PFSK-1 (cell line): Measurements from ENCODE around the gene TM9SF3.

Experiments used
- FOXP2 ChIP-seq: optimal IDR thresholded peaks from 2 replicates; pipeline ENCODE3; 2011; ENCODE audit warnings: borderline replicate concordance, control low read depth, inconsistent platforms; ENCODE audit not compliant: insufficient read depth; ENCODE audit errors: extremely low read length, extremely low read depth
- POLR2AphosphoS5 ChIP-seq: IDR thresholded peaks from 2 replicates; pipeline ENCODE4 v1.6.1; 2012; ENCODE audit warnings: low read depth, mild to moderate bottlenecking, control low read depth, low read length, moderate library complexity
- SIN3A ChIP-seq: IDR thresholded peaks from 2 replicates; pipeline ENCODE4 v1.6.1; 2012; ENCODE audit warnings: mild to moderate bottlenecking, low read length, moderate library complexity, borderline replicate concordance; ENCODE audit not compliant: insufficient read depth
- TAF1 ChIP-seq: IDR thresholded peaks from 2 replicates; pipeline ENCODE4 v1.6.1; 2012; ENCODE audit warnings: low read length, control low read depth, borderline replicate concordance; ENCODE audit not compliant: insufficient read depth
- TF ChIP-seq, protein P1 (sequence below), 2 experiments: IDR thresholded peaks; 2 replicates each; pipeline versions ENCODE4 v1.6.1 to v1.8.0; 2011 to 2012; ENCODE audit warnings: low read depth in 2 of 2, low read length in 2 of 2, control low read depth in 1 of 2, inconsistent platforms in 1 of 2, mild to moderate bottlenecking in 1 of 2, moderate library complexity in 1 of 2; ENCODE audit not compliant: insufficient read depth in 1 of 2

The TM9SF3 gene

DNA sequence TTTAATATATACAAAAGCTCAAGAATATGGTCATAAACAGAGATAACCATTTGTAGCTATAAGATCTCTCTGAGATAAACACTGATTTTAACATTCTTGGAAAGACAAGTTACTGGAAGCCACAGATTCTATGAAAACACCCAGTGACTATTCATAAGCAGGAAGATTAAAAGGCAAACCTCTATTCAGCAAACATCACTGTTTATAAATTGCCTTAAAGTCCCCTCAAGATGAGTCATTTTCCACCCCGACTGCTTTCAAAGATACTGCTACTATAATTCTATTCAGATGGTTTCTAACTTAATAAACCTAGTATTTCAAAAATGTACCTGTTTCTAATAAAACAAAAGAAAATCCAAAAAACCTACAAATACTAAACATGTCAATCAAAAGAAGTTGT lies 21.0 kb downstream of the TM9SF3 start:
- TF ChIP-seq POLR2AphosphoS5 (no peak; the same call in 1 of the 2 replicates), SIN3A (no peak), FOXP2 (no peak), TAF1 (no peak)
- TF ChIP-seq, protein P1, sequence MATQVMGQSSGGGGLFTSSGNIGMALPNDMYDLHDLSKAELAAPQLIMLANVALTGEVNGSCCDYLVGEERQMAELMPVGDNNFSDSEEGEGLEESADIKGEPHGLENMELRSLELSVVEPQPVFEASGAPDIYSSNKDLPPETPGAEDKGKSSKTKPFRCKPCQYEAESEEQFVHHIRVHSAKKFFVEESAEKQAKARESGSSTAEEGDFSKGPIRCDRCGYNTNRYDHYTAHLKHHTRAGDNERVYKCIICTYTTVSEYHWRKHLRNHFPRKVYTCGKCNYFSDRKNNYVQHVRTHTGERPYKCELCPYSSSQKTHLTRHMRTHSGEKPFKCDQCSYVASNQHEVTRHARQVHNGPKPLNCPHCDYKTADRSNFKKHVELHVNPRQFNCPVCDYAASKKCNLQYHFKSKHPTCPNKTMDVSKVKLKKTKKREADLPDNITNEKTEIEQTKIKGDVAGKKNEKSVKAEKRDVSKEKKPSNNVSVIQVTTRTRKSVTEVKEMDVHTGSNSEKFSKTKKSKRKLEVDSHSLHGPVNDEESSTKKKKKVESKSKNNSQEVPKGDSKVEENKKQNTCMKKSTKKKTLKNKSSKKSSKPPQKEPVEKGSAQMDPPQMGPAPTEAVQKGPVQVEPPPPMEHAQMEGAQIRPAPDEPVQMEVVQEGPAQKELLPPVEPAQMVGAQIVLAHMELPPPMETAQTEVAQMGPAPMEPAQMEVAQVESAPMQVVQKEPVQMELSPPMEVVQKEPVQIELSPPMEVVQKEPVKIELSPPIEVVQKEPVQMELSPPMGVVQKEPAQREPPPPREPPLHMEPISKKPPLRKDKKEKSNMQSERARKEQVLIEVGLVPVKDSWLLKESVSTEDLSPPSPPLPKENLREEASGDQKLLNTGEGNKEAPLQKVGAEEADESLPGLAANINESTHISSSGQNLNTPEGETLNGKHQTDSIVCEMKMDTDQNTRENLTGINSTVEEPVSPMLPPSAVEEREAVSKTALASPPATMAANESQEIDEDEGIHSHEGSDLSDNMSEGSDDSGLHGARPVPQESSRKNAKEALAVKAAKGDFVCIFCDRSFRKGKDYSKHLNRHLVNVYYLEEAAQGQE (IDR thresholded peaks at IDR 0.05; ENCODE audit: insufficient read depth in 1 of 2, low read depth in 2 of 2, low read length in 2 of 2) = no peak

DNA sequence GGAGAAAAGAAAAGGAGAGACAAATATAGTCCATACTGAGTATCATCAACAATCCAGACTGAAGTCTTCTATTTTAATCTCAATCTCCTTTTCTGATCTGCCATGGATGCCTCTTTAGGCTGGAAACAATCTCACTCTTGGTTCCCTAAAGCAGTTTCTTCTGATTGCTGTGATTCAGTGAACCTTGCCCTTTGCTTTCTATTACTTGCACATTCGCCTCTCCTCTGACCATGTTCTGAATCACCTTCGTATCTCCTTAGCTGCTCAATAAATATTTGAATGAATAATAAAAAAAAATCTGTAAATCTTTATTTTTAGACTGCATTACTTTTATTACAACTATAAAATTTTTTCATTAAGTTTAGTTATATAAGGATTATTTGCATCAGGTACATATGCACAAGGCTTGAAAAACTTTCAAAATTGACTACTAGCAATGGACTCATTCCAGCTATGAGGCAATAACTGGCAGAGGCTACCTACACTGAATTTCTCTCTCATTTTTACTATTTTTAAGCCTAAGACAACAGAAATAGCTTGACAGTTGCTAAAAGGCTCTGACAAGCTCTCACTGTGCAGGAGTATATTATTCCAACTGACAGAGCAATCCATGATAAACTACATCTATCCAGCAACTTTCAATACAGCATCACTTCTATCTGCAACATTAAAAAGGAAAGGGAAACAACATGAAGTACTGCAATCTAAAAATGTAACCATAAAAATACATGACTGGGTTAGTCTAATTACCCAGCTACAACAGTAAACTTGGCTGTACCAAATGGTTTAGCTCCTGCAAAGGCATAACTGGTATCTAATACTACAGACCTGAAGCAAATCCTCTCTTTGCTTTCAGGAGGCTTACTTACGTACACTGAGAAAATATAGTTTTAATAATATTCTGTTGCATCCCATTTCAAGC lies 25.6 kb downstream of the TM9SF3 start:
- TF ChIP-seq, protein P1 (IDR thresholded peaks at IDR 0.05; ENCODE audit: insufficient read depth in 1 of 2, low read depth in 2 of 2, low read length in 2 of 2) = no peak
- TF ChIP-seq SIN3A (no peak), TAF1 (no peak), FOXP2 (no peak), POLR2AphosphoS5 (no peak)

DNA sequence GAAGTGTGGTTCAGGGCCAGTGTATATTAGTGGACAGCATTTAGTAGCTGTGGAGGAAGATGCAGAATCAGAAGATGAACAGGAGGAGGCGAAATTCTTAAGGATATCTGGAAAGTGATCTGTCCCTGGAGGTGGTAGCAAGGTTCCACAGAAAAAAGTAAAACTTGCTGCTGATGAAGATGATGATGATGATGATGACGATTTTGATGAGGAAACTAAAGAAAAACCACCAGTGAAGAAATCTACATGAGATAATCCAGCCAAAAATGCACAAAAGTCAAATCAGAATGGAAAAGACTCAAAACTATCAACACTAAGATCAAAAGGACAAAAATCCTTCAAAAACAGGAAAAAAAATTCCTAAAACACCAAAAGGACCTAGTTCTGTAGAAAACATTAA lies 26.3 kb downstream of the TM9SF3 start:
- TF ChIP-seq, protein P1 (IDR thresholded peaks at IDR 0.05; ENCODE audit: insufficient read depth in 1 of 2, low read depth in 2 of 2, low read length in 2 of 2) = no peak

DNA sequence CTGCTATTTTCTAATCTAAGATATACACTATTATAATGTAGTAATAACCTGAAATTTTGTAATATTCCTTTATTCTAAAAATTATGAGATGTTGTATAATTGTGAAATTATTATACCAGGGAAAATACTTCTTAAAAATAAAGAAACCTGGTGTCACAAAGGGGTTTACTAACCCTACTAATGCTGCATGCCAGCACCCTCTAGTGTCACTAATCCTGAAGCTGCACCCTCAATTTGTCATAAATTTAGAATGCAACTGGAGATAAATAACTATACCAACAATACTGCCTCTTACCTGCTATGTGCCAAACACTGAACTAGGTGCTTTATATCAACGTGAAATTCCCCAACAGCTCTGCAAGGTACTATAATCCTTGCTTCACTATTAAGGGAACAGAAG lies 30.8 kb downstream of the TM9SF3 start:
- TF ChIP-seq, protein P1 (IDR thresholded peaks at IDR 0.05; ENCODE audit: insufficient read depth in 1 of 2, low read depth in 2 of 2, low read length in 2 of 2) = no peak
- no peak for TF ChIP-seq POLR2AphosphoS5
- no peak for TF ChIP-seq TAF1
- TF ChIP-seq FOXP2 = no peak
- no peak for TF ChIP-seq SIN3A
